B cell (primary cell): Measurements from ENCODE around the gene RIMBP3B.
"Not testable (repeated sequence)": the region's sequence is repeated elsewhere in the genome, so short reads cannot be mapped to it uniquely, and the experiment has no call there.

Experiments used
- CTCF ChIP-seq: fragments of 200-600 bp; IDR thresholded peaks from one replicate; pipeline ENCODE4 v1.8.0; 2022; ENCODE audit warnings: antibody characterized with exemption, mild to moderate bottlenecking
- EZH2 ChIP-seq: IDR thresholded peaks from 2 replicates; pipeline ENCODE4 v1.6.1; 2012; ENCODE audit warnings: borderline replicate concordance, low read depth, mild to moderate bottlenecking, moderate library complexity, low read length; ENCODE audit not compliant: insufficient read depth, poor library complexity, severe bottlenecking

- not testable (repeated sequence) for TF ChIP-seq CTCF, EZH2
Measured at GRCh38 chr22:21417853-21418252, 34.3 kb downstream of the RIMBP3B start.
